Diencephalon (tissue), 1 donor: ENCODE measurements around the gene ORMDL3. TPM values are rescaled to one million over a fixed set of nuclear protein-coding genes. Genes with fewer than 3 reads are reported as not detected.

Source experiments
- total RNA-seq: library from RNA; depleted of rRNA; stranded (reverse); fragments of >200 nt; gene quantifications from one replicate; pipeline ENCODE4 v1.2.3, GENCODE V29; 2014

The ORMDL3 gene, protein sequence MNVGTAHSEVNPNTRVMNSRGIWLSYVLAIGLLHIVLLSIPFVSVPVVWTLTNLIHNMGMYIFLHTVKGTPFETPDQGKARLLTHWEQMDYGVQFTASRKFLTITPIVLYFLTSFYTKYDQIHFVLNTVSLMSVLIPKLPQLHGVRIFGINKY
- 40.4 TPM for total RNA-seq

DNA sequence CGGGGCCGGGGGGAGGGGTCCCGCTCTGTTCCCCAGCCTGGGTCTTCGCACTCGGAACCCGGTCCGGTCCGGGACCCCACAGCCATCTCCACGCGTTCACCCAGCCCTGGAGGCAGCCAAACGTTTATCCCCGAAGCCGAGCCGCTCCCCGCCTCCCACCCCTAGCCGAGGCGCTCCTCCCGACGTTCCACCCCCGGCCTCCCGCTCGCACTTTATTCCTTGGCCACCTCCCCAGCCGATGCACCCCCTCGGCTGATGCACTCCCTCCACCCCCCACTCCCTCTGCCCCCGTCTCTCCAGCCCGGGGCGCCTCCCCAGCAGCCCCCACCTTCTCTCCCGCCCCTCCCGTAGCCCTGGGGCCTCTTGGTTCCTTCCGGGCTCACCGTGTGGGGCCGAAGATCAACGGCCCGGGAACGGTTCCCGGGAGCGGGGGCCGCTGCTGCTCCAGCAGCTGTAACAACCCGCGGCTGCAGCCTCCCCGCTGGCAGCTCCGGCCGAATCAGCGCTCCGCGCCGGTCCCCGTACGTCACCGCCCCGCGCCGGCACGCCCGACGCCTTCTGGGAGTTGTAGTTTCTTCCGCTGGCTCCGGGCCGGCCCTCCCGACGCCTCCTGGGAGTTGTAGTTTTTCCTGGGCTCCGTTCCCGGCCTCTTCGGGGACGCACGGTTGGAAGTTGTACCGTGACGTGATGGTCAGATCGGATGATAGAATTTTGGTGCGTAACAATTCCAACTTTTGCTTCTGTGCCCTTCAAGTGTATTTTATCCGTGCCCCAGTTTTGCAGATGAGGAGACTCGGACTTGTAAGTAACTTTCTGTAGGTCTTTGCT is at the start of gene ORMDL3, which contains the start of gene LRRC3C:
ORMDL3 (minus strand) TSS at position 501 of the 828 bp plus-strand sequence. CDS start 3,398 bp downstream, outside the sequence.
LRRC3C (plus strand) TSS at position 632 of the 828 bp plus-strand sequence. CDS start 13,792 bp downstream, outside the sequence.

DNA sequence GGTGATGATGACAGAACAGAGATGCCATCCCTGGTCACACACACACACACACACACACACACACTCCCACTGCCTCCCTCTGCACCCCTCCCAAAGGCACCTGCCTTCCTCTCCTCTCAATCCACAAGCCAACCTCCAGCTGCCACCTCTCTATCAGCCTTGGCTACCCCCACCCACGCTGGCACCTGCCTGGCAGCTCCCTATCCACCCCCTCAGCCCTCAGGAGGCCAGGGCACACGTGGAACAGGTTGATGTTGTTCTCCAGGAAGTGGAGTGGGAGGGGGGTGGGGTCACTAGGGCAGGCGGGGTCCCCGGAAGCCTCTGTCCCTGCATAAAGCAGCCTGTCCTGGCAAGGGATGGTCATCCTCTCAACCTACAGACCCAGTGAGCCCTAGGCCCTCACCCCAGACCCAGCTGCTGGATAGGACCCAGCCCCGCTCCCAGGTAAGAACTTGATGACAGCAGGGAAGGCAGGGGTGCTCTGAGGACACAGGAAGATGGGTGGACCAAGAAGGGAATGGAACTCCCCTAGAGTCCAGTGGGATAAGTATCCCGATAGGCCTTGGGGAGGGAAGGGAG is 35.3 kb upstream of the ORMDL3 start, which contains the start of gene GSDMA:
GSDMA (plus strand) TSS at position 363 of the 579 bp plus-strand sequence. CDS start 2,684 bp downstream, outside the sequence.

Other genes with a start within 250 kb of the ORMDL3 start
- gene PGAP3, start 239.5 kb downstream of the ORMDL3 start, total RNA-seq, result 7.4 TPM
- 15.9 TPM for gene ERBB2, start 227.5 kb downstream of the ORMDL3 start, total RNA-seq
- 14.1 TPM for gene MIEN1, start 197.1 kb downstream of the ORMDL3 start, total RNA-seq
- not detected for gene GRB7, start 189.7 kb downstream of the ORMDL3 start, total RNA-seq
- under 0.01 TPM for gene IKZF3, start 63.3 kb downstream of the ORMDL3 start, total RNA-seq
- not detected for gene ZPBP2, start 59.4 kb downstream of the ORMDL3 start, total RNA-seq
- gene GSDMB, start 9.0 kb downstream of the ORMDL3 start, total RNA-seq, result 6.9 TPM
- not detected for gene LRRC3C, start 131 bp upstream of the ORMDL3 start, total RNA-seq
- not detected for gene GSDMA, start 35.4 kb upstream of the ORMDL3 start, total RNA-seq
- gene PSMD3, start 53.2 kb upstream of the ORMDL3 start, total RNA-seq, result 66.0 TPM
- not detected for gene CSF3, start 87.8 kb upstream of the ORMDL3 start, total RNA-seq
- gene MED24, start 126.8 kb upstream of the ORMDL3 start, total RNA-seq, result 89.7 TPM
- gene THRA, start 135.4 kb upstream of the ORMDL3 start, total RNA-seq, result 90.7 TPM
- 1.6 TPM for gene NR1D1, start 173.0 kb upstream of the ORMDL3 start, total RNA-seq
- 120 TPM for gene MSL1, start 194.4 kb upstream of the ORMDL3 start, total RNA-seq
- 54.2 TPM for gene CASC3, start 212.9 kb upstream of the ORMDL3 start, total RNA-seq
- gene RAPGEFL1, start 249.9 kb upstream of the ORMDL3 start, total RNA-seq, result 23.8 TPM